Heart right ventricle (tissue), 16 donors: Measurements from ENCODE around the gene RPP30. TPM values are rescaled to one million over a fixed set of nuclear protein-coding genes. Genes with fewer than 3 reads are reported as not detected.

Experiments used
- ATAC-seq, 8 donors: fragments of 200-7000 bp; cut with Tn5 transposase; one replicate each; pipeline ENCODE4 v1.9.1; 2020; ENCODE audit warnings: mild to moderate bottlenecking in 8 of 8, moderate library complexity in 8 of 8, moderate number of reproducible peaks in 1 of 8
- DNase-seq, 2 donors: peaks; one replicate each; pipeline ENCODE4 v3.0.0-alpha.2; 2020
- H3K27ac ChIP-seq, 10 donors: fragments of 200-600 bp; sonication (generic) in 2 of 10; one replicate each; pipeline versions ENCODE4 v1.5.0 to v1.8.0; 2020 to 2022; ENCODE audit warnings: mild to moderate bottlenecking in 3 of 10
- H3K27me3 ChIP-seq, 7 donors: fragments of 200-600 bp; one replicate each; pipeline ENCODE4 v1.8.0; 2021 to 2022; ENCODE audit warnings: mild to moderate bottlenecking in 2 of 7
- H3K36me3 ChIP-seq, 9 donors: fragments of 200-600 bp; sonication (generic) in 1 of 9; one replicate each; pipeline versions ENCODE4 v1.5.0 to v1.8.0; 2020 to 2022; ENCODE audit warnings: mild to moderate bottlenecking in 2 of 9
- H3K4me1 ChIP-seq, 9 donors: fragments of 200-600 bp; sonication (generic) in 1 of 9; one replicate each; pipeline versions ENCODE4 v1.5.0 to v1.8.0; 2020 to 2022; ENCODE audit warnings: mild to moderate bottlenecking in 4 of 9
- H3K4me3 ChIP-seq, 10 donors: fragments of 200-600 bp; sonication (generic) in 2 of 10; one replicate each; pipeline versions ENCODE4 v1.5.0 to v1.8.0; 2020 to 2022; ENCODE audit warnings: mild to moderate bottlenecking in 7 of 10, moderate library complexity in 2 of 10
- H3K9me3 ChIP-seq, 11 donors: fragments of 200-600 bp in 10 of 11; sonication (generic) in 2 of 11; one replicate each; pipeline versions ENCODE4 v1.5.0 to v1.8.0; 2013 to 2022; ENCODE audit warnings: mild to moderate bottlenecking in 2 of 11, control low read depth in 1 of 11, moderate library complexity in 1 of 11
- WGBS, 2 donors: extraction: QIAGEN DNeasy Blood & Tissue Kit; methylation state at CpG; one replicate each; pipeline ENCODE4 v1.1.7; 2013; ENCODE audit warnings: inconsistent platforms in 1 of 2; 5-methylcytosine and 5-hydroxymethylcytosine counted together
- intact Hi-C, 10 donors: fragments of 100-400 bp; cut with DNase I; formaldehyde crosslinking; loops; one replicate each; pipeline versions ENCODE4 v1.11.1 to v1.14.2; 2022
- polyA plus RNA-seq, 2 donors: library from polyadenylated mRNA; stranded (reverse); fragments of 200-250 nt; gene quantifications; one replicate each; pipeline ENCODE4 v1.2.3, GENCODE V29; 2013
- total RNA-seq, 10 donors: library from RNA; stranded (reverse); fragmentation: NEBNext Ultra II Directional in 3 of 10; extraction: Animal tissue kit (Norgen Biotek cat#: 25700) in 3 of 10; gene quantifications; one replicate each; pipeline versions ENCODE4 v1.2.1 to v1.2.4, GENCODE V29; 2021 to 2023
- TF ChIP-seq, protein P1 (sequence below), 9 donors: fragments of 200-600 bp; sonication (generic) in 2 of 9; IDR thresholded peaks; one replicate each; pipeline versions ENCODE4 v1.5.0 to v1.8.0; 2021 to 2022; ENCODE audit warnings: antibody characterized with exemption in 9 of 9, mild to moderate bottlenecking in 5 of 9, moderate library complexity in 1 of 9
- donor health status: Arrhythmogenic right ventricular cardiomyopathy.
- donor health status: ischemic (EF 13 %, LVEDD 7.1; RV severe dilation, severe dysfunction).
- donor health status: healthy with polysubstance abuse.
- donor health status: DM: no; HTN: yes; CAD: no.
- donor health status: DM: no; HTN: no; CAD: no.
- donor health status: ischemic (EF 25% LVEDD 6.9; RV normal size, moderate dysfunction).
- donor health status: ischemic (EF 25% LVEDD 5.7; RV mildly dilated, moderate dysfunction).
- donor health status: healthy.
- donor health status: DM: yes; HTN: yes; CAD: no.
- donor health status: Ischemic cardiomyopathy.
- donor health status: ischemic (EF 35%, LVEDD 5.7; RV mildly dilated, moderate dysfunction).
- donor health status: nonischemic (EF 11% LVEDD 7.7; RV severe dilation, severe dysfunction).
- donor health status: DM: yes; HTN: yes; CAD: no.
- donor health status: PGD.
- donor health status: ischemic (EF 29% LVEDD 5.4; RV normal size, mild dysfunction).
- donor health status: nonischemic (EF 23%, LVEDD 6.1; RV moderate dilation, normal function).

RPP30 gene
- total and polyA plus RNA-seq, 12 donors: 27.9 to 41.8 (median 33.7) TPM

DNA sequence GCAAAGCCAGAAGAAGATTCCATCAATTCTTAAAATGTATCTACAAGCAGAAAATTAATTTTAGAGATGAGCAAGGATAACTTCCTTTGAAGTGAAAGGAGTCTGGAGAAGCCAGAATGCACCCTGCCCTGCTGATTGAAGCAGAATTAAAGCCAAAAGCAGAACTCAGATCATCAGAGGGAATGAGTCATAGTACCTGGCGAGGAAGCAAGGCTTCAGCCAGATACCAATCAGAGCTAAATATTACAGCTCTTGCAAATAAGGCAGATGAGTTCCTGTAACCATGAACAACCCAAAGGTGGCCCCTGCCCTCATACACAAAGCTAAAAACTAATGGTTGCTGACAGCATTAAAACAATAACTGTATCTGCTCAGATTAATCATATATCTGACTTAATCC lies 24.3 kb upstream of the RPP30 start:
- TF ChIP-seq, protein P1, sequence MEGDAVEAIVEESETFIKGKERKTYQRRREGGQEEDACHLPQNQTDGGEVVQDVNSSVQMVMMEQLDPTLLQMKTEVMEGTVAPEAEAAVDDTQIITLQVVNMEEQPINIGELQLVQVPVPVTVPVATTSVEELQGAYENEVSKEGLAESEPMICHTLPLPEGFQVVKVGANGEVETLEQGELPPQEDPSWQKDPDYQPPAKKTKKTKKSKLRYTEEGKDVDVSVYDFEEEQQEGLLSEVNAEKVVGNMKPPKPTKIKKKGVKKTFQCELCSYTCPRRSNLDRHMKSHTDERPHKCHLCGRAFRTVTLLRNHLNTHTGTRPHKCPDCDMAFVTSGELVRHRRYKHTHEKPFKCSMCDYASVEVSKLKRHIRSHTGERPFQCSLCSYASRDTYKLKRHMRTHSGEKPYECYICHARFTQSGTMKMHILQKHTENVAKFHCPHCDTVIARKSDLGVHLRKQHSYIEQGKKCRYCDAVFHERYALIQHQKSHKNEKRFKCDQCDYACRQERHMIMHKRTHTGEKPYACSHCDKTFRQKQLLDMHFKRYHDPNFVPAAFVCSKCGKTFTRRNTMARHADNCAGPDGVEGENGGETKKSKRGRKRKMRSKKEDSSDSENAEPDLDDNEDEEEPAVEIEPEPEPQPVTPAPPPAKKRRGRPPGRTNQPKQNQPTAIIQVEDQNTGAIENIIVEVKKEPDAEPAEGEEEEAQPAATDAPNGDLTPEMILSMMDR (IDR thresholded peaks at IDR 0.05): no peak
- peaks cover 0 to 9% (median 0%) of the 10 kb centered on the region in 9 donors for H3K4me1 ChIP-seq
- H3K36me3 ChIP-seq: no peaks in the 10 kb centered on the region
- H3K9me3 ChIP-seq: peaks cover 0 to 25% (median 12%) of the 10 kb centered on the region in 11 donors
- no peak for DNase-seq
- no peak overlapping the region for H3K27ac ChIP-seq
- 47 to 57% methylated on average over 1 of the region's 1 CpG for WGBS, 2 donors
- intact Hi-C loops: no loop called here
- peaks cover 0 to 46% (median 10%) of the 10 kb centered on the region in 7 donors for H3K27me3 ChIP-seq
- peak in 1 of 8 donors; percentile 37 for ATAC-seq
- no peak overlapping the region for H3K4me3 ChIP-seq

DNA sequence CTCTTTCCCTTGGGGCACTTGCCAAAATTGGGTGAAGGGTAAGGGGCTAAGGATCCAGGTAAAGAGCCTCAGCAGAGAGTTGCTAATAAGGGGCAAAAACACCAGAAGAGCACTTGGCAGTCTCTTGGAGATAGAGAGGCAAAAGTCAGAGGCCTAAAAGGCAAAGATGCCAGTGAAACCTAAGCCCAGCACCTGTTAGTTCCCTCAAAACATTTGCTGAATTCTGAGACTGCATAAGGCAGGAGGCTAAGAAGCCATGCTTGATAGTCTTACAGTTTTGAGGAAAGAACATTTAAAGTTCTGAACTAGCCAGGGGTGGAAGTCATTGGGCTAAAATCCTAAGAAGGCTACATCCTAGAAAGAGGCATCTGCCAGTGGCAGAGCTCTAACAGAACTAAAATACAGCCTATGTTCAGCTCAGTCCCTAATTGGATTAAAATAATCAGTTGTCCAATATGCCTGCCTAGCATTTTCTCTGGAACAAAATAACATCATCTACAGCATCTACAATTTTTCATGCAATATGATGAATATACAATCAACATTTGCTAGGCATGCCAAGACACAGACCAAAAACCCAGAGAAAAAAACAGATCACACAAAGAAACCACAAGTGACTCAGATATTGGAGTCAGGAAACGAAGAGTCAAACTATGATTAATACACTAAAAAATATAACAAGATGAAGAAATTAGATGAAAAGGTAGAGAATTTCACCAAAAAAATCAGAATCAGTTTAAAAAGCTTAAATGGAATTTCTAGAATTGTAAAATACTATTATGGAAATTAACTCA lies 21.6 kb upstream of the RPP30 start:
- WGBS, 2 donors: 86 to 88% methylated on average over 1 of the region's 1 CpG

DNA sequence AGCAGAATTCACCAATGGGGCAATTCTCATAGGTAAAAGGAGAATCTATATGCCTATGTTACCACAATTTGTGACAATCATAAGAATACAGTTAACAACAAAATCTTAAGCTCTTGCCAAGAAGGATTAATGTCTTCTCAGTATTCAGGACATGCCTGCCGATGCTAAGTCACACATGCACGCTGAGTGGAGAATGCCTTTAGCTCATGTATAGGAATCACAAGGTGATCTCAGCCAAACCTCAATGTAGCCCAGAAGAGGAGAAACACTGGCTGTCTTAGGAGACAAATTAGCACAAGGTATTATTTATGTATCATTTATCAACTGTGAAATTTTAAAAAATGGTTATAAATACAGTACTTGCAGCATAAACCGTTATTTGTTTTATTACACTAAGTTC lies 16.6 kb upstream of the RPP30 start:
- ATAC-seq: no peak
- intact Hi-C loops: loop anchor here in 2 of 10 donors (5.0 kb wide), 2 partner anchors 103 to 1063 kb away; no protein-coding TSS in a partner anchor
- 78 to 83% methylated on average over 3 of the region's 3 CpGs for WGBS, 2 donors

More for the DNA sequence above, 21.6 kb upstream of the RPP30 start:
- intact Hi-C loops: no loop called here
- ATAC-seq: no peak
- Histone ChIP-seq H3K36me3 (no peaks in the 10 kb centered on the region), H3K4me3 (no peak overlapping the region), H3K4me1 (peaks cover 0 to 9% (median 0%) of the 10 kb centered on the region in 9 donors), H3K27me3 (peaks cover 0 to 58% (median 36%) of the 10 kb centered on the region in 7 donors), H3K27ac (no peak overlapping the region), H3K9me3 (peaks cover 0 to 25% (median 12%) of the 10 kb centered on the region in 11 donors)
- DNase-seq: no peak
- TF ChIP-seq, protein P1 (IDR thresholded peaks at IDR 0.05): no peak

DNA sequence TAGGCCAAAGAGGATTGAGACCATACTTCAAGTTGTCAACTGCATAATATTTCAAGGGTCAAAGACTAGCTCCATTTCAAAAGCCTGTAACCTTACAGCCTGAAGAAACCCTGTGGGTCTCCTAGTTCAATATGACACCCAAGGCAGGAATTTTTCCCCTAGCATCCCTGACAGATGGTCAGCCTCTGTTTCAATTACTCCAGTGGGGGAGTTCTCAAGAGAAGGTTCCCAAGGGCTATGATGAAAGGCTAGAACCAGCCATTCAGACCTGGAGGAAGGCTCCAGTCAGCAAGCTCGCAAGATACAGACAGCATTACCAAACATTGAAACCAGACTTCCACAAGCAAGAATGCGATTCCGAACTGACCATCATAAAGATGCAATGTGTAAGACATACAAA lies 15.5 kb upstream of the RPP30 start:
- intact Hi-C loops: loop anchor here in 2 of 10 donors (5.0 kb wide), 2 partner anchors 104 to 1064 kb away; no protein-coding TSS in a partner anchor
- Histone ChIP-seq H3K27me3 (peaks cover 0 to 68% (median 61%) of the 10 kb centered on the region in 7 donors), H3K27ac (no peak overlapping the region), H3K36me3 (no peaks in the 10 kb centered on the region), H3K4me1 (peaks cover 0 to 27% (median 7%) of the 10 kb centered on the region in 9 donors), H3K4me3 (peak overlapping the region in 1 of 10 donors; percentile 64), H3K9me3 (peaks cover 0 to 7% (median 0%) of the 10 kb centered on the region in 11 donors)
- DNase-seq (no peak), ATAC-seq (no peak)
- TF ChIP-seq, protein P1 (IDR thresholded peaks at IDR 0.05): no peak
- 87 to 88% methylated on average over 3 of the region's 3 CpGs for WGBS, 2 donors

More for the DNA sequence above, 16.6 kb upstream of the RPP30 start:
- H3K27me3 ChIP-seq: peaks cover 0 to 68% (median 61%) of the 10 kb centered on the region in 7 donors
- H3K27ac ChIP-seq: no peak overlapping the region
- no peaks in the 10 kb centered on the region for H3K36me3 ChIP-seq
- DNase-seq: no peak
- H3K4me1 ChIP-seq: peaks cover 0 to 27% (median 7%) of the 10 kb centered on the region in 9 donors
- H3K9me3 ChIP-seq: peaks cover 0 to 19% (median 8%) of the 10 kb centered on the region in 11 donors
- H3K4me3 ChIP-seq: no peak overlapping the region
- TF ChIP-seq, protein P1 (IDR thresholded peaks at IDR 0.05): no peak
